NK-92 (cell line): ENCODE data around the gene TNNC1.

ENCODE experiments used
- DNase-seq: peaks from one replicate; lab custom pipeline; 2025; ENCODE audit not compliant: unreplicated experiment; lab: John Stamatoyannopoulos, UW

Gene TNNC1

DNA sequence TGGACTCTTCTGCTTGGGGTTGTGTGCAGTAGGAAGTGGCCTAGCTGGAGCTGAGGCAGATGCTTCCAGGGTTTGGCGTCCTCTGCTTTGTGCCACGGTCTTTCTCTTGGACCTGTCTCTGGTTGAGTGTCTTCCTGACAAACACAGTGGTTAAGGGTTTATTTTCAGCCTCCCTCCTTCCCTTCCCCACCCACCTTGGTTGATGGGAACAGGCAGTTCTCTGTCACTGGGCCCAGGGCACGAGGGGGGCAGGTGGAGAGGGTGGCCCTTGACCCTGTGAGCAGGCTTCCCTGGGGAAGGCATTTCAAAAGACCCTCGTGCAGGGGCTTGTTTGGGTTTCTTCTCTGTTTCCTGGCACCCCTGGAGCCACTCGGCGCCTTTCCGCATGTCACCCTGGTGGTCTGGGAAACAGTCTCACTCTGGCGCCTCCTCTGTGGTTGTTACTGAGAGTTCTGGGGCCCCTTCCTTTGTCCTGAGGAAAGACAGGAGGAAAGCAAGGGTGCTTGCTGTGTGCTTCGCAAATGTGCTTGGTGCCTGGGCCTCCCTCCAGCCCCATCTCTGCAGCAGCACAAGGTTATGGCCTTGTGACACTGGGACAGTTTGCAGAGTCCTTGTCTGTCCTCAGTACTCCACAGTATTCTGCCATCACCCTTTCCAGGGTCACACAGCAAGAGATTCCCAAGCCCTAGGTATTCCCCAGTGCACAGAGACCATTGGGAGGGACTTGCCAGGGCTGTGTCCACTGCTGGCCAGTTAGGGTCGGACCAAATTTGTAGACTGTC lies 31.0 kb upstream of the TNNC1 start:
- no peak for DNase-seq

DNA sequence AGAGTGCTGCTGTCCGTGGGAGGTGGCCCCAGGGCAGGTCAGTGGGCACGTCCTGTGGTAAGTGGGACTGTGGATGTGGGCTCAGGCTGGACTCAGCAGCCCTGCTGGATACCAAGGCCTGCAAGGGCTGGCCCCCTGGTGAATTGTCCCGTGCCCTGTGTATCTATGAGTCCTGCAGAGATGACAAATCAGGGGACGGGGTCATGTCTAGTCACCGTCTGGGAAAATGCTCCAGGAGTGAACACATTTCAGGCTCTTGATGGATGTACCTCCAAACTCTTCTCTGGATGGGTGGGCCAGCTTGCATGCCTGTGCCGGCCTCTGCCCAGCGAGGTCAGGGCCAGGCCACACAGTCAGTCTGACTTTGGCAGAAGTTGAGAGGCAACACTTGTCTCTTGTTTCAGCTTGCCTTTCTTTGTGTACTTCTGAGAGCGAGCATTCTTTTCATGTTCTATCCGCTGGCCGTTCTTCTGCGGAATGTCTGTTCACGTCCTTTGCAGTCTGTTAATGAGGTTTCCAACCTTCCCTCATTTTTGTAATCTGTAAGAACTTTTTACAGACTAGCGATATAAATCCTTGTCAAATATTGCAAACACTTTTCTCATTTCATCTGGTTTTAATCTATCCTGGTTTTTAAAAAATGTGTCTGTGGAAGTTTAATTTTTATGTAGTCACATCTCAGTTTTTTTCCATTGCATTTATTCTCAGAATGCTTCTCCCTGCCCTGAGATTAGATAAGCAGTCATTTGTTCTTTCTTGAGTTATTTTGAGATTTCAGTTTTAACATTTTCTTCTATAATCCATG lies 29.9 kb upstream of the TNNC1 start:
- DNase-seq = no peak

DNA sequence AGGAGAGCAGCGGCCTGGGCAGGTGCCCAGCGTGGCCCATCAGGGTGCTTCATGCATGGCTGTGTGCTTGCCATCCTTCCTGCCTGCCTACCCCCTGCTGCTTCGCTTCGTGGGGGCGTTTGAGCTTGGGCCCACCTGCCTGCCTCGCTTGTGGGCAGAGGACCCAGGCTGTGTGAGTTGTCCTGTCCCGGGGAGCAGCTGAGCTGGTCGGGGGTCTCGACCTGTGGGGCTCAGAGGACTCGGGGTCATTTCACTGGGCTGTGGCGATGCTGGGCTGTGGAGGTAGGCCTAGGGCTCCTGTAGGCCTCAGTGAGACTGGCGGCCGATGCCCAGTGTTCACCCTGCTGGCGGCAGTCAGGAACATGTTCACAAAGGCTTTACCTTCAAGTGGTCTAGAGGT lies 29.2 kb upstream of the TNNC1 start:
- DNase-seq = no peak

DNA sequence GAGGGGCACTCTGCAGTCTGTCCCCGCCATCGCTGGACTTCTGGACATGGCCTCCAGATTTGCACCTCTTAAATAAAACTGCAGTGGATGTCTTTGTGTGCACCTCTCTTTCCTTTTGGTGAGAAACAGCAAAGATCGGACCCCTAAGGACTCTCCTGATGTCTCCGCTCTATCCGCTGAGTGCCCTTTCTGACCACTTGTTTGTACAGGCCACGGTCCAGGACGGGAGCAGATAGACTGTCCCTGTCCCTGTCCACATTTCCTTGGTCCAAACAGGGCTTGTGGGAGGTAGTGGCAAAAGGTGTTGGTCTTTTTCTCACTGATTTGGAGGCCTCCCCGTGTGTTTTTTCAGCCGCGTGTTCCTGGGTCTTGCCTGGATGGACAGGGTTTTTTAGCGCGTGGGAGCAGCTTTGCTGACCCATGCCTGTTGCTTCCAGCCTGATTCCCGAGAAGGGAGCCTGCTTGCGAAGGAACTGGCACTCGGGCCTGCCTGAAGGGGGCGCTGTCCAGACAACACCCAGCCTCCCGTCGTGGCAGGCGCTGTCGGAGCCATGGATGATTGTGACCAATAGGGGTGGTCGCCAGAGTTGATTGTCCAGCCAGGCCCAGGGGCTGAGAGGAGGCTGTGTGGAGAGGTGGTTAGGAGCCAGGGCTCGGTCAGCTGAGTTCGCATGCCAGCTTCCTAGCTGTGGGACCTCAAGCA lies 28.1 kb upstream of the TNNC1 start:
- no peak for DNase-seq

DNA sequence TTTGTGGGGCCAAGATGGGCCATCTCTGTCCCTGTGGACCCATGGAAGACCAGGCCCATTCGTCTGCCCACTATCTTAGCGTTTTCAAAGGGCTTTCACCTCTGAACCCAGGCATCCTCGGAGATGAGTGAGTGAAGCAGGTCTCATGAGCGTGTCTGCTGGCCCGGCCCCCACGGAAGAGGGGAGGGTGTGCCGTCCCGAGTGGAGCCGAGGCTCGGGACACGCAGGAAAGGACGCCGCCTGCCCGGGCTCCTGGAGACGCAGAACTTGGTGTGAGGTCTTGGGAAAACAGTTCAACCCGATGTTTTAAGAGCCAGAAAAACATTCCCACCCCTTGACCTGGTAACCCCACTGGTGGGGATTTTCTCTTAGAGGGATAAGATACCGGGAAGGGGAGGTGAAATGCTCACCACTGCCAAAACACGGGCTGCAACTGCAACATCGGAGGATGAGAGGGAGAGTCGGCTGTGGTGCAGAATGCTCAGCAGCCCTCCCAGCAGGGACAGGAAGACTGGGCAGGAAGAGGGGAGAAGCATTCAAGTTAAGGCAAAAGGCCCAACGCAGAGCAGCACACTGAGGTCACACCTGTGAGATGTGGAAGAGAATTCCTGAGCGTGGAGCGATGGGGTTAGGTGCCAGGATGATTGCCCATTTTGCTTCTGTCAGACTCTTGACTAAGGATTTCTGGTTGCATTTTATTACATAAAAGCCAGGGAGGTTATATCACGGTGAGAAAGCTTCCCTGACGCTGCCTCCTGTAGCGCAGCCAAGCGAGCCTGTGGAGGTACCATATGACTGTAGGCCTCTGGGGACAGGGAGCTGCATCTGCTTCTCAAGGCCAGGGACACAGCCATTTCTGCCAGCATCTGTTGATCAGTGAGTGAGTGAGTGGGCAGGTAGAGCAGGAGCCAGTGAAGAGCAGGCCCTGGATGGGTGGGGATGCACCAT lies 27.2 kb upstream of the TNNC1 start:
- no peak for DNase-seq

DNA sequence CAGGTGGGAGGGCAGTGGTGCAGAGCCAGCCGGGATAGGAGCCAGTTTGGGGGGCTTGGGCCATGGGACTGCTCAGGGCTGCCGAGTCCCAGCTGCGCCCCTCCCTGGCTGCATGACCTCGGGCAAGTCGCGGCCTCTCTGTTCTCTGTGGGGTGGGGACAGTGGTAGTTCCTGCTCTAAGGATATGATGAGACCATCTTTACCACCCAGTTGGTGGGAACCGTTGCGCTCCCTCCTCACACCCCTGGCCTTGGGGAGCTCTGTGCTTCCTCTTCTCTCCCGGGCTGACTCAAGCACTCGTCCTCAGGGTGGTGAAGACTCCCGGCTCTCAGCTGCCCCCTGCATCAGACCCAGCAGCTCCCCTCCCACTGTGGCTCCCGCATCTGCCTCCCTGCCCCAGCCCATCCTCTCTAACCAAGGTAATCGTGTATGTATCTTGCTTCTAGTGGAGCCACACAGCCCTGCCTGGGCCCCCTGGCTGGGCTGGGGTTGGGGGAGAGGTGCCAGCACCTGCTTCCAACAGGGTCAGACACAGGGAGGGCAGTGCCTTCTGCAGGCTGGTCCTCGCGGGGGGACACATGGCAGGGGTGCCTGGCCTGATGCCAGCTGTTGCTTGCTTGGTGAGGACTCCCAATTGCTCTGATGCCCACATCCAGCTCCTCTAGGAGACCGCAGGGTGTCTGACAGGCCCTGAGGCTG lies 26.2 kb upstream of the TNNC1 start:
- no peak for DNase-seq

DNA sequence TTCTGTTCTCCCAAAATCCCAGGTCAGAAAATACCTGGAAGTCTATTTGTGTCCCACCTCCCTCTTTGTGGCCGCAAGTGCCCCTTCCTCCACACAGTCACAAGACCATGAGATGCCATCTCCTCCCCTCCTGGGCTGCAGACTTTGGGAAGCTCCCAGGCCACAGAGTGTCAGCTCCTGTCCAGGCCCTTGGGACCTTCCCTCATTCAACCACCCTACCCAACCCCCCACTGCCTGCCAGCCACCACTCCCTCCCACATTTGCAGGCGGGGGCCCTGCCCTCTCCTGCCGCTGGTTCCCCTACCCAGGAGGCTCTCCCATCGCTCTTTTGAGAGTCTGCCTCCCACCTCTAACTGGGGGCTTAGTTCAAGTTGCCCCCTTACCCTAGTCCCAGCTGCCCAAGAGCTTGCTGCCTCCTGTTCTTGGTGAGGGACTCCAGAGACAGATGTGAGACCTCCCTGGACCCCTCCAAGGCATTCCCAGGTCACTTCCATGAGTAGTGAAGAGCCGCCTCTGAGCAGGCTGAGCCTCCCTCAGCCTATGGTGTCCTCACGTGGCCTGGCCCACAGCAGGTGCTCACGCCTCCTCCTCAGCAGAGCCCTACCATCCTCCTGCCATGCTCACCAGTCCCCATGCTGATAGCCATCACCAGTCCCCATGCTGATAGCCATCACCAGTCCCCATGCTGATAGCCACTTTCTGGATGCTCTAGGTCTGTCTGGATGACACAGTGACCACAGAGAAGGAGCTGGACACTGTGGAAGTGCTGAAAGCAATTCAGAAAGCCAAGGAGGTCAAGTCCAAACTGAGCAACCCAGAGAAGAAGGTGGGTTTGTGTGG lies 25.4 kb upstream of the TNNC1 start:
- DNase-seq = no peak

DNA sequence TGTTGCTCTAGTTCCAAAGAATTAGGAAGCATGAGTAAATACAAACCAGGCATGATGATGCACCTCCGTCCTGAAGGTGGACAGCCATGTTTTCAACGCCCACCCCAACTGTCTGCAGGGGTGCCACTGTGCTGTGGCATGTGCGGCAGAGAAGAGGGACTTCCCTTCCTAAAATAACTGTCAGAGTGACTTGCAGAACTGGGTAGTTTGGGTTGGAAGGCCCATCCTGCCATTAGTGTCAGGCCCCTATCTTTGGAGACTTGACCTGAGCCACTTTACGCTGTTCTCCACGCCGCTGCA lies 23.9 kb upstream of the TNNC1 start:
- DNase-seq = no peak

DNA sequence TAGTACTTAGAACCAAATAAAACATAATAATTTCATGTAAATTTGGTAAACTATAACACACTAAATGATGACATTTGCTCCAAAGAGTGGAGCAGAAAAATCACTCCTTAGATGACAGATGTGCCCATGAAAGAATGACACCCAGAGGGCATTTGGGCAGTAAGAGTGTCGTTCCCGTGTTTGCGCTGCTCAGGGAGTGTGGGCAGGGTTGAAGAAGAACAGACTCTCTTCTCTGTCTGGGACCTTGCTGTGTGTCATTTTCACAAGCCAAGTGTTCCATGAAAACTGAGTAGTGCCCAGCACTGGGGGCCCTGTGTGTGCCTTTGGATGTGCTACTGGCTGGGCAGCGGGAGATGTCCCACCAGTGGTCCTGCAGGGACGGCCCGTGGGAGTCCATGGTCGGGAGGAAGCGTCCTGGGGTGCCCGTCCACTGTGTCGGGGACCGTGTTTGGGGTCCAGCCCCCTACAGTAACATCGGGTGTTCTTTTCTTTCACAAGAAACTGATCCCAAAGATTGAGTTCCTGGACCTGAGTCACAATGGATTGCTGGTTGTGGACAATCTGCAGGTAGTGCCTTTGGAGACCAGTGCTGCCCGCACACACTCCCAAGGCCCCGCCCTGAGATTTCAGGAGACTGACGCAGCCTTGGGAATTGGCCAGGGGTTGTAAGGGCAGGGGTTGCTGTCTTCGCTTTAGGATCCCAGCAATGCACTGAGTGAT lies 23.4 kb upstream of the TNNC1 start:
- DNase-seq = no peak

DNA sequence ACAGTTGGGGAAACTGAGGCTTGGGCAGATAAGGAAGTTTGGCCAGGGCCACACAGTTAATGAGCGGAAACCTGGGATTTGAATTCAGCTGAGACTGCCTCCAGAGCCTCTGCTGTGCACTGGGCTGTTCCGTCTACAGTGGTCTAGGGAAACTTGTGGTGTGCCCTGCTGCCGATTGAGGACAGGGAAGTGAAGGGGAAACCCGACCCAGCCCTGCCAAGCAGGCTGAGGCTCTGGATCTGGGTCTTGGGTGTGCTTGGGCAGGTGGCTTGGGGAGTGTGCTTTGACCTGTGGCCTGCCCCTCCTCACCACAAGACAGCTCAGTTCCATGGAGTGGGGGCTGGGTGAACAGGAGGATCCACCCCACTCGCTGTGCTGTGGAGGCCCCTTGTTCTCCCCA lies 19.2 kb upstream of the TNNC1 start:
- DNase-seq = no peak

DNA sequence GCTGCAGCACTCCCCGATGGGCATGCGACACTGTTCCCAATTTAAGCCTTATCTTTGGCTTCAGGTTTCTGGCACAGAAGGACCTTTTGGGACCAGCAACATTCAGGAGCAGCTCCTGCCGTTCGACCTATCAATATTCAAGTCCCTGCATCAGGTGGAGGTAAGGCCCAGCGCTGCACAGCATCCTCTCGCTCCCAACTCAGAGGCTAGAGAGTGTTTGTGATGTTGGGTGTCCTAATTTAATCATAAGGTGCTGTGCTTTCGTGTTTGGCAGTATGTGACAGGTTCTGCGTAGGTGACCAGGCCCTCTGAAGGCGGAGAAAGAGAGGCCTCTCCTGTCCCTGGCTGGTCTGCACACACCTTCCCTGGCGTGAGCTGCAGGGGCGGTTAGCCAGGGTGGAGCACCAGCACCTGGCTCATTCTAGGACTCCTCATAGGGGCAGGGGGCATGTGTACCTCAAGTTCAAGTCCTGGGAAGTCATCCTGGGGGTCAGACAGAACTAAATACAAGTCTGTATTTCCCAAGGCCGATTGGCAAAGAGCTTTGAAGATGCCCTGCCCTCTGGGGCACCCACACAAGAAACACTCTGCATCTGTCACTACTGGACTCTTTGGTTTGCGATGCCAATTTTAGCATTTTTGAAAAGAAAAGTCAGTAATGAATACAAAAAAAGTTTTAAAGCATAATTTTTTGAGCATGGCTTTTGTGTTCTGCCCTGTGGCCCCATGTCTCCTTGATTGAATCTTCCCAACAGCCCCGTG lies 18.6 kb upstream of the TNNC1 start:
- no peak for DNase-seq

DNA sequence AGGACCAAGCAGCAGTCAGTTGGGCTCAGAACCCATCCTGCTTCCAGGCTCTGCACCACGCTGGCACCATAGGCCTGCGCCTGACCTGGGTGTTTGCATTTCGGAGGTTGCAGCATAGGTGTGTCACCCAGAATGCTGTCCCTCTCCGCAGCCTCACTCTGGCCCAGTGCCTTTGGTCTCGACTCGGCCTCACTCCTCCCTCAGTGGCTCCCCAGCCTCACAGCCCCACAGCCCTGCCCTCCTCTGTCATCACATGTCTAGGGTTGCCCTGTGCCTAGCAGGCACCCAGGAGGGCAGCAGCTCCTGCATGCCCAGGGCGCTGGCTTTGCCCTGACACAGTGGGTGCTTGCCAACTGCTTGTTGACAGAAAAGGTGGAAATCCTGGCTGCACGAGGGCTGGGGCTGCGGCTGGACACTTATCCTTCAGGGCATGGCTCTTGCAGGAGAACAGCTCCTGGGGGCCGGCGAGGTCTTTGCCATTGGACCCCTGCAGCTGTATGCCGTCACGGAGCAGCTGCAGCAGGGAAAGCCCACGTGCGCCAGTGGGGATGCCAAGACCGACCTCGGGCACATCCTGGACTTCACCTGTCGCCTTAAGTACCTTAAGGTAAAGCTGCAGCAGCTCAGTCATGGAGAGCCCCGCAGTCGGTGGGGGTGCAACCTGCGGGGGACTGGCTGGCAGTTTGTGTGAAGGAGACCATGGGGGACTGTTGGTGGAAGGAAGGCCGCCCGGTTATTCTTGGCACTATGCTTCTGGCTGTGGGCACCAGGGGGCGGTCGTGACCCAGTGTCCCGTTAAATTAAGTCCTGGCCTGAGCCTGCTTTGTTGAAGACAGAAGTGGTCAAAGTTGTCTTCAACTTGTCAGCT lies 17.8 kb upstream of the TNNC1 start:
- no peak for DNase-seq

DNA sequence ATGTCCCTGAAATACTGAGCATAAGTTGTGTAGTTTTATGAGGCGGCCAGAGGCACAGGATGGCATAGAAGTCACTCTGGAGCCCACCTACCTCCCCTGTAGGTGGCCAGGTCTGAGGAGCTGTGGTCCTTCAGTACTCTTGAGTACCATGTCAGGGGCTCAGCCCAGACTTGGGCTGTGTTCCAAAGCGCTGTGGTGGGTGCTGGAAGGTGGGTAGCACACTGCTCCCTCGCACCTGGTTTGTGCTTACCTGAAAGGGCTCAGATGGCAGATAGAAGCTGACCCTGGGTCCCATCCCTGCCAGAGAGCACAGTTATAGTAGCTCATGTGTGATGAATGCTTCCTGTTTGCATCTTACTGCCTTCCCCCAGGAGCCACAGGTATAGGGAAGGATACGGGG lies 17.1 kb upstream of the TNNC1 start:
- DNase-seq = no peak

DNA sequence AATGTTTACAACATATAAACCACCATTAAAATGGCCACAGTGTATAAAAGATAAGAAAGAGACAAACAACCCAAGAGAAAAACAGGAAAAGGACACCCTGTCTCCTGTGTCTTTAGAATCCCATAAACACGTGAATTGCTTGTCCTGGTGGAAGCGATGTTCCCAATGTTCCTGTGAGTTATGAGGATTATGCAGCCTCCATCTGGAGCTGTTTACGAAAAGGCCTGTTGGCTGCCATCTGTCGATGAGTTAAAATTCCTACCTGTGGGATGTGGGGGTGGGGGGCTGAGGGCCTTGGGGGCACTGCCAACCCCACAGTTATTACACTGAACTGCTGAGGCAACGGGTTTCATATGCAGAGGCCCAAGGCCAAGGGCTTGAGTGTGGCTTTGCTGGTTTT lies 15.2 kb upstream of the TNNC1 start:
- DNase-seq = no peak

DNA sequence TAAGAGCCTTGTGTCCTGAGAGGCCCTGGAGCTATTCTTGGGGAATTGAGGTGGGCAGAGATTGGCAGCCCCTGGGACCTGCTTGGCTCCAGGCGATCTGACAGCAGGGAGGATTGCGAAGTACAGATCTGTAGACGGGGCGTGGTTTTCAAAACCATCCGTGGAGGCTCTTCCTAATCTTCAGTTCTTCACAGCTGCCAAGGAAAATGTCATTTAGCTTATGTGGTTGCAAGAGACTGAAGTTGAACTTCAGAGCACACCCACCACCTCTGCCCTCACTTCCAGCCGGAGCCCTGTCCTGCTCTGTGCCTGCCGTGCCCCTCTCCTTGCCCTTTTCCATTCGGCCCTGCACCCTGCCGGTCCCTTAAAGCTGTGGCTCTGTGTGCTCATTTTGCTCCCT lies 14.5 kb upstream of the TNNC1 start:
- DNase-seq = no peak

DNA sequence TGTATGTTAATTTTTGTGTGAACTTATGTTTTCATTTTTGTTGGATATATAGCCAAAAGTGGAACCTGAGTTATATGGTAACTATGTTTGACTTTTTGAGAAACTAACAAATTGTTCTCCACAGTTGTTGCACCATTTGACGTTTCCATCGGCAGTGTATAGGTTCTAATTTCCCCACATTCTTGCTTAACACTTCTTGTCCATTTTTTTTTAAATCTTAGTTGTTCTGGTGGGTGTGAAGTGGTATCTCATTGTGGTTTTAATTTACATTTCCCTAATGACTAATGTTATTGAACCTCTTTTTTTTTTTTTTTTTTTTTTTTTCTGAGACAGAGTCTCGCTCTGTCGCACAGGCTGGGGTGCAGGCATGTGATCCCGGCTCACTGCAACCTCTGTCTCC lies 9.6 kb upstream of the TNNC1 start:
- no peak for DNase-seq

DNA sequence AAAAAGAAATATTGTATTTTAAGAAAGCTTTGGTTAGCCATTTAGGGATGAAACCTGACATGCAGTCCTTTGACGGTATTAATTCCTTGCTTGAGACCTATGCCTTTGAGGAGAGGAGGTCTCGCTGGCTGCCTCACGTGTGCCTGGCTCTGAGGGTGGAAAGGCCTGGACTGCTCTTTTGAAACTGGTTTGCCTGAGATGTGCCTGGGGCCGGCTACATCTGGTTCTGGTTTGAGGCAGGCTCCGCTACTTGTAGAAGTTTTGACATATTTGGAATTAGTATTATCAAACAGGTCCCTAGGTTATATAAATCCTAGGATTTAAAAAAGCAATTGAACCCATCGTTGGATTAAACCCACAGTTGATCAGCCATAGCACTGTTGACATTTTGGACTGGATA lies 8.0 kb upstream of the TNNC1 start:
- no peak for DNase-seq
